Panc1 (cell line): ENCODE measurements around the gene TWSG1. TPM values are rescaled to one million over a fixed set of nuclear protein-coding genes. Genes with fewer than 3 reads are reported as not detected.
"Not testable (repeated sequence)": the region's sequence is repeated elsewhere in the genome, so short reads cannot be mapped to it uniquely, and the experiment has no call there.

ENCODE experiments used
- ATAC-seq: fragments of 200-7000 bp; cut with Tn5 transposase; 2 replicates; pipeline ENCODE4 v1.9.1; 2020; ENCODE audit warnings: mild to moderate bottlenecking, moderate library complexity
- BruUV-seq: library from RNA; stranded (reverse); fragments of 400-500 nt; replicated peaks from 2 replicates; lab custom pipeline; 2021; lab: Mats Ljungman, UMichigan
- CTCF ChIA-PET: fragments of 300-600 bp; sonication (Branson Sonifier 250); formaldehyde crosslinking; loops from one replicate; lab custom pipeline; 2022; ENCODE audit warnings: antibody characterized with exemption; lab: Charles Lee
- POLR2A ChIA-PET: fragments of 300-600 bp; sonication (Branson Sonifier 250); formaldehyde crosslinking; loops from one replicate; lab custom pipeline; 2022; ENCODE audit warnings: antibody characterized with exemption; lab: Charles Lee
- DNase-seq: peaks from one replicate; pipeline ENCODE4 v3.0.0-alpha.2; 2010; ENCODE audit warnings: low read depth, low spot score
- H3K27ac ChIP-seq: 2 replicates; pipeline ENCODE4 v1.5.1; 2011; ENCODE audit warnings: mild to moderate bottlenecking, low read length, inconsistent platforms
- H3K27me3 ChIP-seq: fragments of 200-500 bp; sonication (Bioruptor generic); 2 replicates; pipeline ENCODE4 v1.6.0; 2014; ENCODE audit warnings: low read length, inconsistent platforms; ENCODE audit not compliant: control insufficient read depth, insufficient read depth
- H3K36me3 ChIP-seq: fragments of 200-500 bp; sonication (Bioruptor generic); 2 replicates; pipeline ENCODE4 v1.5.1; 2014; ENCODE audit warnings: inconsistent platforms, mild to moderate bottlenecking, low read length, moderate library complexity; ENCODE audit not compliant: control insufficient read depth, insufficient read depth
- H3K4me1 ChIP-seq: 2 replicates; pipeline ENCODE4 v1.5.1; 2011; ENCODE audit warnings: inconsistent platforms, mild to moderate bottlenecking, low read length, moderate library complexity; ENCODE audit not compliant: control insufficient read depth, insufficient read depth
- H3K4me3 ChIP-seq, 2 experiments: 2 replicates each; pipeline ENCODE4 v1.5.1; 2011 to 2012; ENCODE audit warnings: low read depth in 2 of 2, low read length in 2 of 2, mild to moderate bottlenecking in 2 of 2, inconsistent platforms in 1 of 2, moderate library complexity in 1 of 2
- H3K9me3 ChIP-seq: fragments of 200-500 bp; sonication (Bioruptor generic); 2 replicates; pipeline ENCODE4 v1.5.1; 2014; ENCODE audit warnings: low read depth, mild to moderate bottlenecking, inconsistent platforms, low read length, moderate library complexity; ENCODE audit not compliant: control insufficient read depth, insufficient read depth
- POLR2AphosphoS5 ChIP-seq: IDR thresholded peaks from 2 replicates; pipeline ENCODE4 v1.6.1; 2012; ENCODE audit warnings: mild to moderate bottlenecking, low read depth, low read length, moderate library complexity
- SIN3A ChIP-seq: IDR thresholded peaks from 2 replicates; pipeline ENCODE4 v1.6.1; 2012; ENCODE audit warnings: low read depth, mild to moderate bottlenecking, low read length, moderate library complexity, borderline replicate concordance; ENCODE audit not compliant: insufficient read depth
- TCF7L2 ChIP-seq: IDR thresholded peaks from 2 replicates; pipeline ENCODE4 v1.6.1; 2011; ENCODE audit warnings: mild to moderate bottlenecking, low read depth, low read length, inconsistent platforms
- in situ Hi-C: cut with HindIII; loops from 2 replicates; pipeline ENCODE4 v1.10.0; 2016; ENCODE audit warnings: low sequenced_read_pairs, low pct_unique_long_range_greater_than_20kb
- intact Hi-C: fragments of 100-400 bp; cut with micrococcal nuclease; formaldehyde crosslinking; loops from one replicate; pipeline ENCODE4 v1.10.0; 2022; ENCODE audit not compliant: unreplicated experiment
- total RNA-seq: library from RNA; stranded (reverse); gene quantifications from one replicate; pipeline ENCODE4 v1.2.1, GENCODE V29; 2021; ENCODE audit not compliant: unreplicated experiment
- TF ChIP-seq, protein P1 (sequence below): fragments of 450-650 bp; IDR thresholded peaks from 2 replicates; pipeline ENCODE4 v1.5.1; 2017; ENCODE audit warnings: mild to moderate bottlenecking
- TF ChIP-seq, protein P2 (sequence below), 2 experiments: IDR thresholded peaks; 2 replicates each; pipeline ENCODE4 v1.6.1; 2011 to 2012; ENCODE audit warnings: low read depth in 2 of 2, control low read depth in 1 of 2, low read length in 1 of 2, mild to moderate bottlenecking in 1 of 2, moderate library complexity in 1 of 2; ENCODE audit not compliant: insufficient read depth in 1 of 2

TWSG1 gene
- total RNA-seq, 1 experiment from 2014 or later: 54.1 TPM

GRCh38 chr18:9424235-9424634, 89.7 kb downstream of the TWSG1 start:
- H3K27me3 ChIP-seq, in situ Hi-C loops, H3K4me1 ChIP-seq, ATAC-seq, H3K4me3 ChIP-seq, CTCF ChIA-PET, POLR2A ChIA-PET, H3K36me3 ChIP-seq, DNase-seq, intact Hi-C loops, H3K9me3 ChIP-seq, H3K27ac ChIP-seq, BruUV-seq: not testable (repeated sequence)

DNA sequence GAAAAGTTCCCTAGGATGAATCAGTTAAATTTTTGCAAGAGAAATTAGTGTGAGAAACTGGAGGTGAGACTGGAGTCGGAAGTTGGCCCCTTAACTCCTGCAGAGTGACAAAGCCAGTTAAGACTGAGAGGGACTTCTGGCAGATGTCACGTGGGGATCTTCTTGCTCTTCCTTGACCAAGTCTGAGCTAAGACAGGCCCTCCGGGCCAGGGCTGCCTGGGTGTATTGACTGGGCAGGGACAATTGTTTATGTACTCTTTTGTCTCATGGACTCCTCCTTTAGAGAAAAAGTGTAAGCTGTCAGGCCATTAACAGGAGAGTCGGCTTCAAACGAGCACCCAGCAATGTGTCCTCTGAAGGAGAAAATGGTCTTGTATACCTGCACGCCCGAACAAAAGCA, 92.2 kb downstream of the TWSG1 start:
- Histone ChIP-seq H3K36me3 (no peaks in the 10 kb centered on the region), H3K27me3 (no peaks in the 10 kb centered on the region), H3K4me3 (no peak overlapping the region), H3K9me3 (no peaks in the 10 kb centered on the region; the same call in 1 of the 2 replicates), H3K27ac (no peak overlapping the region), H3K4me1 (no peaks in the 10 kb centered on the region)
- TF ChIP-seq POLR2AphosphoS5 (no peak), TCF7L2 (no peak), SIN3A (no peak)
- TF ChIP-seq, protein P1, sequence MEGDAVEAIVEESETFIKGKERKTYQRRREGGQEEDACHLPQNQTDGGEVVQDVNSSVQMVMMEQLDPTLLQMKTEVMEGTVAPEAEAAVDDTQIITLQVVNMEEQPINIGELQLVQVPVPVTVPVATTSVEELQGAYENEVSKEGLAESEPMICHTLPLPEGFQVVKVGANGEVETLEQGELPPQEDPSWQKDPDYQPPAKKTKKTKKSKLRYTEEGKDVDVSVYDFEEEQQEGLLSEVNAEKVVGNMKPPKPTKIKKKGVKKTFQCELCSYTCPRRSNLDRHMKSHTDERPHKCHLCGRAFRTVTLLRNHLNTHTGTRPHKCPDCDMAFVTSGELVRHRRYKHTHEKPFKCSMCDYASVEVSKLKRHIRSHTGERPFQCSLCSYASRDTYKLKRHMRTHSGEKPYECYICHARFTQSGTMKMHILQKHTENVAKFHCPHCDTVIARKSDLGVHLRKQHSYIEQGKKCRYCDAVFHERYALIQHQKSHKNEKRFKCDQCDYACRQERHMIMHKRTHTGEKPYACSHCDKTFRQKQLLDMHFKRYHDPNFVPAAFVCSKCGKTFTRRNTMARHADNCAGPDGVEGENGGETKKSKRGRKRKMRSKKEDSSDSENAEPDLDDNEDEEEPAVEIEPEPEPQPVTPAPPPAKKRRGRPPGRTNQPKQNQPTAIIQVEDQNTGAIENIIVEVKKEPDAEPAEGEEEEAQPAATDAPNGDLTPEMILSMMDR: no peak
- TF ChIP-seq, protein P2, sequence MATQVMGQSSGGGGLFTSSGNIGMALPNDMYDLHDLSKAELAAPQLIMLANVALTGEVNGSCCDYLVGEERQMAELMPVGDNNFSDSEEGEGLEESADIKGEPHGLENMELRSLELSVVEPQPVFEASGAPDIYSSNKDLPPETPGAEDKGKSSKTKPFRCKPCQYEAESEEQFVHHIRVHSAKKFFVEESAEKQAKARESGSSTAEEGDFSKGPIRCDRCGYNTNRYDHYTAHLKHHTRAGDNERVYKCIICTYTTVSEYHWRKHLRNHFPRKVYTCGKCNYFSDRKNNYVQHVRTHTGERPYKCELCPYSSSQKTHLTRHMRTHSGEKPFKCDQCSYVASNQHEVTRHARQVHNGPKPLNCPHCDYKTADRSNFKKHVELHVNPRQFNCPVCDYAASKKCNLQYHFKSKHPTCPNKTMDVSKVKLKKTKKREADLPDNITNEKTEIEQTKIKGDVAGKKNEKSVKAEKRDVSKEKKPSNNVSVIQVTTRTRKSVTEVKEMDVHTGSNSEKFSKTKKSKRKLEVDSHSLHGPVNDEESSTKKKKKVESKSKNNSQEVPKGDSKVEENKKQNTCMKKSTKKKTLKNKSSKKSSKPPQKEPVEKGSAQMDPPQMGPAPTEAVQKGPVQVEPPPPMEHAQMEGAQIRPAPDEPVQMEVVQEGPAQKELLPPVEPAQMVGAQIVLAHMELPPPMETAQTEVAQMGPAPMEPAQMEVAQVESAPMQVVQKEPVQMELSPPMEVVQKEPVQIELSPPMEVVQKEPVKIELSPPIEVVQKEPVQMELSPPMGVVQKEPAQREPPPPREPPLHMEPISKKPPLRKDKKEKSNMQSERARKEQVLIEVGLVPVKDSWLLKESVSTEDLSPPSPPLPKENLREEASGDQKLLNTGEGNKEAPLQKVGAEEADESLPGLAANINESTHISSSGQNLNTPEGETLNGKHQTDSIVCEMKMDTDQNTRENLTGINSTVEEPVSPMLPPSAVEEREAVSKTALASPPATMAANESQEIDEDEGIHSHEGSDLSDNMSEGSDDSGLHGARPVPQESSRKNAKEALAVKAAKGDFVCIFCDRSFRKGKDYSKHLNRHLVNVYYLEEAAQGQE (IDR thresholded peaks at IDR 0.05; ENCODE audit: insufficient read depth in 1 of 2, low read depth in 2 of 2, low read length in 1 of 2): no peak
- ATAC-seq (no peak), DNase-seq (no peak)
- intact Hi-C loops: no loop called here
- POLR2A ChIA-PET: no interaction called here
- CTCF ChIA-PET: no interaction called here
- no TSS peak for BruUV-seq
- in situ Hi-C loops: no loop called here

GRCh38 chr18:9428301-9428706, 93.7 kb downstream of the TWSG1 start:
- POLR2A ChIA-PET: no interaction called here
- no peak for ATAC-seq

More at GRCh38 chr18:9428301-9428706, 93.7 kb downstream of the TWSG1 start:
- H3K4me3 ChIP-seq: no peak overlapping the region
- H3K27ac ChIP-seq: no peak overlapping the region
- no TSS peak for BruUV-seq
- H3K27me3 ChIP-seq: no peaks in the 10 kb centered on the region
- no peaks in the 10 kb centered on the region for H3K36me3 ChIP-seq
- intact Hi-C loops: no loop called here
- no peak for DNase-seq
- H3K4me1 ChIP-seq: no peaks in the 10 kb centered on the region
- TF ChIP-seq TCF7L2 (no peak), SIN3A (no peak), POLR2AphosphoS5 (no peak)
- TF ChIP-seq, protein P2 (IDR thresholded peaks at IDR 0.05; ENCODE audit: insufficient read depth in 1 of 2, low read depth in 2 of 2, low read length in 1 of 2): no peak
- TF ChIP-seq, protein P1: no peak
- in situ Hi-C loops: no loop called here
- CTCF ChIA-PET: no interaction called here
- no peaks in the 10 kb centered on the region; the same call in 1 of the 2 replicates for H3K9me3 ChIP-seq
